Femur (tissue), 1 donor: ENCODE data around the gene GINS2.

Experiments used
- DNase-seq: peaks from one replicate; pipeline ENCODE4 v3.0.0-alpha.2; 2017

The GINS2 gene

GRCh38 chr16:85689285-85689949 is 663 bp upstream of the GINS2 start:
- DNase-seq: no peak

DNA sequence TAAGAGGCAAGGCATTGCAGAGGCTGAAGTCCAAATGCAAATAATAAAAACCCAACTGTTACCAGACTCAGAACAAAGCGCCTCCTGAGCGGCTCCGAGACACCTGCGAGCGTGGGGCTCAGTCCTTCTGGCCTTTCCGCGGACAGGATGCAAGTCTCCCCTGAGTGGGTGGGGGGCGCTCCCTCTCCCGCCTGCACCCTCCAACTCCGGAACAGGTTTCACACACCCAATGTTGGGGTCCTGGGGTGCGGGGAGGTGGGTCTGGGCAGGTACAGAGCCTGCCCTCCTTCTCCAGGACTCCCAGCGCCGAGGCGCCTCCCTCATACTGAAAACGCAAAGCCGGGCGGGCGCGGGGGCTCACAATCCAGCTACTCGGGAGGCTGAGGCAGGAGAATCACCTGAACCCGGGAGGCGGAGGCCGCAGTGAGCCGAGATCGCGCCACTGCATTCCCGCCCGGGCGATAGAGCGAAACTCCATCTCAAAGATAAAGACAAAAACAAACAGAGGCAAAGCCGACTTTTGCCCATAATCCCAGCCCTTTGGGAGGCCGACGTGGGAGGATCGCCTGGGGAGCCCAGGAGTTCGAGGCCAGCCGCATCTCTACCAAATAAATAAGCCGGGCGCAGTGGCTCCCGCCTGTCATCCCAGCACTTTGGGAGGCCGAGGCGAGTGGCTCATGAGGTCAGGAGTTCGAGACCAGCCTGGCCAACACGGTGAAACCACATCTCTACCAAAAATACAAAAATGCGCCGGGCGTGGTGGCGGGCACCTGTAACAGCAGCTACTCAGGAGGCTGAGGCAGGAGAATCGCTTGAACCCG is 893 bp downstream of the GINS2 start:
- DNase-seq: no peak

GRCh38 chr16:85686912-85687591 is 1.7 kb downstream of the GINS2 start:
- DNase-seq: no peak

GRCh38 chr16:85685251-85685650 is 3.5 kb downstream of the GINS2 start:
- DNase-seq: no peak

- no peak for DNase-seq
Observed at GRCh38 chr16:85683363-85683762, 5.4 kb downstream of the GINS2 start.

GRCh38 chr16:85682516-85682915 is 6.2 kb downstream of the GINS2 start:
- DNase-seq: no peak

GRCh38 chr16:85681255-85681654 is 7.5 kb downstream of the GINS2 start:
- DNase-seq: no peak

DNA sequence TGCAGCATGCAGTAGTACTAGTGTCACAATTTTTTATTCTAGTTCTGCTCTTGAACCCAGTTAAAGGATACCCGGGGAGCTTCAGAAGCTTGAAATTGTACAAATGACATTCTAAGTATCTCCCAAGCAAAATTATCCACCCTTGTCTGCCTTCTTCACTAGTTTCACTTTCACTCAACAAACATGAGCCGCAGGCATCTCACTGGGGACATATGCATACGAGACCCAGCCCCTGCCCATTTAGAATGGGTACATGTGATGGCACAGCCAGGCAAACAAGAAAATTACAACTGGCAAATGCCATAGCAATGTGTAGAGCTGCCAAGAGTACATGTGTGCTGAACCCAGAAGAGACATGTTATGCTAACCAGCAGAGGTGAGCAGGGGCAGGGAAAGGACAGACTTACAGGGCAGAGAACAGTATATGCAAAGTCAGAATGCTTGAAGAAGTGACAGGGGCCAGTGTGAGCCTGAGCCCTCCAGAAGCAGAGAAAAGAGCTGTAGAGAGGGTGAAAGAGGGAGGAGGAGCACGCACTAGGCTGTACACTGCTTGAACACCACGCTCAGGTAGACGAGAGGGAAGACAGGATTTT is 8.3 kb downstream of the GINS2 start:
- no peak for DNase-seq

GRCh38 chr16:85679870-85680269 is 8.9 kb downstream of the GINS2 start:
- DNase-seq: no peak

DNA sequence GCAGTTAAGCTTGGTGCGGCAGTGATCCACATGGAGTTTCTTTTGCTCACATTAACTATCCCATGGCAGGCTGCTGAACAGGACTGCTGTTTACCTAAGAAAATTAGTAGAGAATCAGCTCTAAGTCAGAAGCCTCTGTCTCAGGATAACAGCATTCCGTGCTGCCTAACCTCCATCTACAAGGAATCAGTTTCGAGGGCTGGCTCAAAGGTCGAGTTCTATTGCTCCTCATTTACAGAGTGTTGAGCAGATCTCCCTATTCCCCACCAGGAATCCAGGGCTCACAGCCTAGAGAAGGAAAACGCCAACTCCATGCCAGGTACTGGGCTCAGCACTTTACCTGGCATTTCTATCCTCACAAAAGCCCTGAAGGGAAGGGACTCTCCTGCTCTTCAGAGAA is 9.9 kb downstream of the GINS2 start:
- DNase-seq: no peak

- no peak for DNase-seq
Observed at GRCh38 chr16:85678016-85678415, 10.7 kb downstream of the GINS2 start.

DNA sequence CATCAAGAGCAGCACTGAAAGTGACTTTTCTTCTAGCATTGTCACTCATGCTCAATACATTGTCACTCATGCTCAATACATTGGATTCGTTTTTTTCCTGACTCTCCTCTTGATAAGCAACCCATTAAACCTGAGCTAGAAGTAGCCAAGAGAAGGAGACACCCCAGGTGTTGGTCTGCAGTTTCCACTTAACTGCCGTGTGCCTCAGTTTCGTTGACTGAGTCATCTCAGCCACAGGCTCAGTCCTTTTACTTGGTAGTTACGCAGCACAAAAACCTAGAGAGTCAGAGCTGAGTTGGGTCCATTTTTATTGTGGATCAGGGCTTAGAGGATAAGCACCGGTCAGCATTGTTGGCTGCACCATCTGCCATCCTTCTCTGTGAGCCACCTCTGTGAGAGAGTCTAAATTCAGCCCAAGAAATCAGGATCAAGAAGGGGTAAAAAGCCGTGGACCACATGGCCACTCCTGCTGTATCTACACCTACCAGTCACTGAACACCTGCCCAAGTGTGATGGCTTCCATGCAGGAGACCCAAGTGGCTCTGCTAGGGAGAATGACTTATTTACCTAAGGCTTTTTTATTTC is 11.3 kb downstream of the GINS2 start:
- DNase-seq: no peak

DNA sequence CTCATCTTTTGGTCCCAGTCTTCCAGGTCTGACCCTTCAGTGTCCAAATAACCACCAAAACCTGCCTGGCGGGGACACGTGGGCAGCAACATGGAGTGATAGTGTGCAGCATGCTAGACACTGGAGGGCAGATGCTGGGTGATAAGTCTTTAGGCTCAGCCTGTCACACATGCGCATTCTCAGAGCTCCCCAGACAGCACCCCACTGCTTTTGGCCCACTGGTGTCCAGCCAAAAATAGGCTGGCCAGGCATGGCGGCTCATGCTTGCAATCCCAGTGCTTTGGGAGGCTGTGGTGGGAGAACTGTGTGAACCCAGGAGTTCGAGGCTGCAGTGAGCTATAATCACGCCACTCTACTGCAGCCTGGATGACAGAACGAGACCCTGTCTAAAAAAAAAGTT is 12.3 kb downstream of the GINS2 start:
- DNase-seq: no peak

- DNase-seq: no peak
Observed at GRCh38 chr16:85675251-85675874, 13.4 kb downstream of the GINS2 start.

DNA sequence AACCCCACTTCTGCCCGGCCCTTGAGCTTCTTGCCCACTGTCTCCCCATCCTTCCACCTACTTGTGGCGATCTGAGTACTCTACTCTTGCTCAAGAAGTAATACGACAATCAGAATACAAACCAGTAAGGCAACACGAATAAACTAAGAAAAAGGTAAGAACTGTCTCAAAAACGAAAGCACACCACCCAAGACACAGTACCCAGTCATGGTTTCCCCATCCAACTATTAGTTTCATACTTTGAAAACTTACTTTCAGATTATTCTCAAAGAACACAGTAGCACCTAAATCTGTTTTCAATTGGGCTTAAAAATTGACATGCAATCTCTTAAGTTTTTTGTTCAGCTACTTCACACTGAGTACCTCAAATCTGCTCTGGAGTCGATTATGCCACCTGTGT is 13.9 kb downstream of the GINS2 start:
- DNase-seq: no peak

DNA sequence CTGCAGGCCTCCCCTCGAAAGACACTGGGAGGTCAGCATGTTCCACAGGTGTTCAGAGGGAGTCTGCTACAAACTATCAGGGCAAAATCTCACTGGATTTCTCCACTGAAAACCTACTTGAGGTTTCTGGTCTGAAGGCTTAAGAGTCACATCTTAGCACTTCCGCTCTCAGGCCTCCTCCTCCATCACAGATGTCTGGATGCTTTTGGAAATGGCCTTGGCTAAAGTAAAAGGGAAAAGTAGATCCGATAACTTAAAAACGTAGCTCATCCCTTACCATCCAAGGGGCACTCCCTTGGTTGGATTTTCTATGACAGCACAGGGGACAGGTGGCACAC is 14.4 kb downstream of the GINS2 start:
- DNase-seq: no peak

- DNase-seq: no peak
Observed at GRCh38 chr16:85673529-85674417, 15.0 kb downstream of the GINS2 start.

DNA sequence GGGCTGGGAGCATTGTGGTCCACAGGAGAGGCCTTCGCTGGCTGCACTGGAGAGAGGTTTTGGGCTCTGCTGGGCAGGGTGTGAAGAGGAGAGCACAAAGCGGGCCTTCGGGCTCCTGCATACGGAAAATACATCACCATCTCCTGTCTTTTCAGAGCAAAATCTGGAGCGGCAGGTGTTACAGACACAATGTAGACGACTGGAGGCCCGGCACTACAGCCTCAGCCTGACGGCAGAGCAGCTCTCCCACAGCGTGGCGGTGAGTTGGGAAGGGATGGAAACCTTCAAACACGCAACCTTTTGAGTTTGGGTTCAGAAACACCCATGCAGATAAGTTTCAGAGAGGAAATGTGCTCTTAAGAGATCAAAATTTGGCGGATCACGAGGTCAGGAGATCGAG is 17.9 kb downstream of the GINS2 start:
- no peak for DNase-seq

DNA sequence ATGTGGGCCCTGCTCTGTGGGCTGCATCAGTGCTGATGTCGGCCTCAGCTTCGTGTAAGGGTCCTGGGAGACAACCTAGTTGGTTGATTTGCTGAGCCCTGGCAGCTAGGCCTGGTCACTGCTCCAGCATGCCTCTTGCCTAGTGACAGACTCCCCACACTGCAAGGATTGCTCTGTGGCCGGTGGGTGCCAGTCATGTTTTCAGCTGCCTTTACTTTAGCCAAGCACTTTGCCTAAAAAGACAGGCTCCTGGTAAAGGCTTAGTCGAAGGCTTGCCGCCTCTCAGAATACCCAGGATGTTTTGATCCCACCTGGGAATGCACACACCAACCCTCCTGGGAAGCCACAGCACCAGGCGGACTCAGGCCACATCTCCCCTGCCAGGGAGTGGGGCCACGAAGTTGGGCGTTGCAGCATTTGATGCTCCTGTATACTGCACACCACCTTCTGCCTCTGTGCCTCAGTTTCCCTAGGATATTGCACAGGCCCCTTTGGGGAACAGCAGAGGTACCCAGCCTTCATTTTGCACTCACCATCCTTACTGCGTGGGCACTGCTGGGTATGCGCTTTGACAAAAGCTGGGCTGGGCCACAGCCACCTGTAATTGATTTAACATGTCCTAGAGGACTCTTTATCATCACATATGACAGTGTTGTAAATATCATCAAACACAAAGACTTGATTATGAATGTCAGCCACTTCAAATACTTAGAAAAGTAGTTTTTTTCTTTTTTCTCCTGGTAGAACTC is 19.9 kb downstream of the GINS2 start:
- no peak for DNase-seq

GRCh38 chr16:85667841-85668413 is 20.8 kb downstream of the GINS2 start:
- DNase-seq: no peak

DNA sequence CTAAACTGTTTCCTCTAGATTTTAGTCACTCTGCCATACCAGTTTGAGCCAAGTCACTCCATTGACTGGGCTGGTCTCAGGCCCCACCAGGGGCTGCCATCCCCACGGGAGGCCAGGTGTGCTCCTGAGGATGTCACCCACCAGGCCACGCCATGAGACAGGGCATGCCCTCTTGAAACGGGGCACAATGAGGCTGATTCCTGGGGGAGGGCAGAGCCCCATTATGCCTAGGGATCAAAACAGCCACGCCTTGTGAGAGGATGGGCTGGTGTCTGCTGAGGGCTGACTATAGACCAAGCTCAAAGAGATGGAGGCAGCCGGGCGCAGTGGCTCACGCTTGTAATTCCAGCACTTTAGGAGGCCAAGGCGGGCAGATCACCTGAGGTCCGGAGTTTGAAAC is 21.5 kb downstream of the GINS2 start:
- DNase-seq: no peak
